HEK293T (cell line): ENCODE data around the gene LCN15.

Experiments used
- BHLHE40 ChIP-seq: fragments of 450-650 bp; IDR thresholded peaks from 2 replicates; pipeline ENCODE4 v1.6.1; 2016; ENCODE audit warnings: mild to moderate bottlenecking, moderate library complexity, borderline replicate concordance
- ELF4 ChIP-seq: fragments of 450-650 bp; IDR thresholded peaks from 2 replicates; pipeline ENCODE4 v1.6.1; 2017; ENCODE audit warnings: antibody characterized with exemption
- FOXK2 ChIP-seq: fragments of 450-650 bp; IDR thresholded peaks from 2 replicates; pipeline ENCODE4 v1.6.1; 2016; ENCODE audit warnings: mild to moderate bottlenecking
- FOXM1 ChIP-seq: fragments of 450-650 bp; IDR thresholded peaks from 2 replicates; pipeline ENCODE4 v1.6.1; 2017; ENCODE audit warnings: mild to moderate bottlenecking, borderline replicate concordance
- L3MBTL2 ChIP-seq: fragments of 450-650 bp; conservative IDR thresholded peaks from 2 replicates; pipeline ENCODE4 v1.6.1; 2016; ENCODE audit warnings: mild to moderate bottlenecking
- ZNF384 ChIP-seq: fragments of 450-650 bp; IDR thresholded peaks from 2 replicates; pipeline ENCODE4 v1.6.1; 2016
- TF ChIP-seq, protein P1 (sequence below): fragments of 450-650 bp; IDR thresholded peaks from 2 replicates; pipeline ENCODE4 v1.6.1; 2016

DNA sequence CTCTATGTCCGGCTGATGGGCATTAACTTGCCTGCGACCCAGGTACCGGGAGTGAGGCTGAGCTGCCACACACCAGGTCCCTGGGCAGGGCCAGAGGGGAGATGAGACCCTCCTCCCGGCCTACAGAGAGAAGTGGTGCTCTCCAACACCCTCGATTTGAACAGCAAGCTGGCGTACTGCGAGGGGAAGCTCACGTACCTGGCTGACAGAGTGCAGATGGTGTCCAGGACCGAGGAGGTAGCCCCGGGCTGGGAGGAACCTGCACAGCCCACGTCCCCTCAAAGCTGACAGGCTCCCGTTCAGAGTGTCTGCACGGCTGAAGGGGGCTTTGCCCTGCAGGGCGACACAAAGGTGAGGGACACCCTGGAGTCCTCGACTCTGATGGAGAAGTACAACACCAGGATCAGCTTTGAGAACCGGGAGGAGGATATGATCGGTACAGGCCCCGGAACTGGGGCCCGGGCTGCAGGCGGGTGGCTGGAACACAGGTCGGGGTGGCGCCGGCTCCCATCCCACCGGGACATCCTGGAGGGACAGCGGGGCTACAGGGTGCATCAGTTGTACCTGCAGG is 42.4 kb upstream of the LCN15 start:
- TF ChIP-seq L3MBTL2, result no peak
- no peak for TF ChIP-seq FOXK2
- no peak for TF ChIP-seq BHLHE40
- TF ChIP-seq FOXM1, result no peak
- TF ChIP-seq, protein P1, sequence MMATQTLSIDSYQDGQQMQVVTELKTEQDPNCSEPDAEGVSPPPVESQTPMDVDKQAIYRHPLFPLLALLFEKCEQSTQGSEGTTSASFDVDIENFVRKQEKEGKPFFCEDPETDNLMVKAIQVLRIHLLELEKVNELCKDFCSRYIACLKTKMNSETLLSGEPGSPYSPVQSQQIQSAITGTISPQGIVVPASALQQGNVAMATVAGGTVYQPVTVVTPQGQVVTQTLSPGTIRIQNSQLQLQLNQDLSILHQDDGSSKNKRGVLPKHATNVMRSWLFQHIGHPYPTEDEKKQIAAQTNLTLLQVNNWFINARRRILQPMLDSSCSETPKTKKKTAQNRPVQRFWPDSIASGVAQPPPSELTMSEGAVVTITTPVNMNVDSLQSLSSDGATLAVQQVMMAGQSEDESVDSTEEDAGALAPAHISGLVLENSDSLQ, result no peak
- TF ChIP-seq ELF4, result no peak
- TF ChIP-seq ZNF384, result no peak
